CD14-positive monocyte (primary cell): ENCODE results near the gene NPLOC4. TPM values are rescaled to one million over a fixed set of nuclear protein-coding genes. Genes with fewer than 3 reads are reported as not detected.

ENCODE experiments used
- DNase-seq, 3 donors: peaks; one replicate each; pipeline ENCODE4 v3.0.0-alpha.2; 2011 to 2022
- H2AFZ ChIP-seq: 2 replicates; pipeline ENCODE4 v1.6.0; 2012; ENCODE audit warnings: mild to moderate bottlenecking, low read depth, low read length, inconsistent platforms; ENCODE audit not compliant: insufficient read depth, poor library complexity, severe bottlenecking
- H3K27ac ChIP-seq, 2 donors: 1 replicate in 1 of 2; 2 replicates in 1 of 2; pipeline ENCODE4 v1.5.1; 2012 to 2013; ENCODE audit warnings: low read length in 2 of 2, control low read depth in 1 of 2, inconsistent platforms in 1 of 2, low read depth in 1 of 2, mild to moderate bottlenecking in 1 of 2
- H3K27me3 ChIP-seq, 2 donors: one replicate each; pipeline versions ENCODE4 v1.6.0 to v1.6.1; 2011 to 2013; ENCODE audit warnings: low read length in 2 of 2; ENCODE audit not compliant: control insufficient read depth in 2 of 2, insufficient read depth in 2 of 2
- H3K36me3 ChIP-seq, 2 donors: replicated peaks in 1 of 2; 1 replicate in 1 of 2; 2 replicates in 1 of 2; pipeline versions ENCODE4 v1.5.1 to v1.6.1; 2012 to 2013; ENCODE audit warnings: low read length in 2 of 2, control low read depth in 1 of 2, inconsistent platforms in 1 of 2, mild to moderate bottlenecking in 1 of 2; ENCODE audit not compliant: insufficient read depth in 2 of 2, control insufficient read depth in 1 of 2
- H3K4me1 ChIP-seq, 2 donors: 1 replicate in 1 of 2; 2 replicates in 1 of 2; pipeline versions ENCODE4 v1.5.1 to v1.6.1; 2012 to 2013; ENCODE audit warnings: low read length in 2 of 2, control low read depth in 1 of 2, inconsistent platforms in 1 of 2, mild to moderate bottlenecking in 1 of 2, moderate library complexity in 1 of 2; ENCODE audit not compliant: insufficient read depth in 2 of 2, control insufficient read depth in 1 of 2
- H3K4me2 ChIP-seq: replicated peaks from 2 replicates; pipeline ENCODE3; 2012; ENCODE audit warnings: low read length, moderate library complexity, mild to moderate bottlenecking; ENCODE audit not compliant: poor library complexity, severe bottlenecking; ENCODE audit errors: extremely low read depth
- H3K4me3 ChIP-seq, 3 experiments: fragments of 200-600 bp in 1 of 3; sonication (generic) in 1 of 3; replicated peaks in 1 of 3; 1 replicate in 2 of 3; 2 replicates in 1 of 3; pipeline ENCODE4 v1.5.1; 2011 to 2013; ENCODE audit warnings: low read length in 3 of 3, mild to moderate bottlenecking in 3 of 3, control low read depth in 2 of 3, low read depth in 2 of 3, inconsistent platforms in 1 of 3, moderate library complexity in 1 of 3
- H3K79me2 ChIP-seq: 2 replicates; pipeline ENCODE4 v1.6.0; 2012; ENCODE audit warnings: mild to moderate bottlenecking, control low read depth, inconsistent platforms, low read length, moderate library complexity; ENCODE audit not compliant: insufficient read depth
- H3K9ac ChIP-seq: 2 replicates; pipeline ENCODE4 v1.6.0; 2017; ENCODE audit warnings: low read length, mild to moderate bottlenecking; ENCODE audit not compliant: insufficient read depth, poor library complexity, severe bottlenecking
- H3K9me3 ChIP-seq, 2 donors: replicated peaks in 1 of 2; 1 replicate in 1 of 2; 2 replicates in 1 of 2; pipeline versions ENCODE4 v1.5.1 to v1.6.1; 2012 to 2013; ENCODE audit warnings: low read length in 2 of 2, control low read depth in 1 of 2; ENCODE audit not compliant: control insufficient read depth in 1 of 2, insufficient read depth in 1 of 2
- H4K20me1 ChIP-seq: 2 replicates; pipeline ENCODE4 v1.6.0; 2012; ENCODE audit warnings: mild to moderate bottlenecking, low read length, control low read depth, moderate library complexity; ENCODE audit not compliant: insufficient read depth
- H3K27ac Mint-ChIP-seq, 7 donors: one replicate each; pipeline ENCODE4 v1.8.0; 2020; ENCODE audit warnings: mild to moderate bottlenecking in 7 of 7, mixed read lengths in 7 of 7, moderate library complexity in 6 of 7, inconsistent platforms in 2 of 7
- H3K27me3 Mint-ChIP-seq, 3 donors: one replicate each; pipeline ENCODE4 v1.8.0; 2021 to 2022; ENCODE audit warnings: low read depth in 3 of 3, mild to moderate bottlenecking in 3 of 3, mixed read lengths in 3 of 3, moderate library complexity in 3 of 3, inconsistent platforms in 1 of 3
- H3K36me3 Mint-ChIP-seq, 2 donors: one replicate each; pipeline ENCODE4 v1.8.0; 2020; ENCODE audit warnings: mixed read lengths in 2 of 2, inconsistent platforms in 1 of 2, mild to moderate bottlenecking in 1 of 2
- H3K4me1 Mint-ChIP-seq: one replicate; pipeline ENCODE4 v1.8.0; 2020; ENCODE audit warnings: mild to moderate bottlenecking, mixed read lengths
- H3K4me3 Mint-ChIP-seq, 2 donors: one replicate each; pipeline ENCODE4 v1.8.0; 2020; ENCODE audit warnings: mild to moderate bottlenecking in 2 of 2, mixed read lengths in 2 of 2, moderate library complexity in 1 of 2
- H3K9me3 Mint-ChIP-seq, 7 donors: one replicate each; pipeline ENCODE4 v1.8.0; 2020 to 2022; ENCODE audit warnings: mixed read lengths in 7 of 7, mild to moderate bottlenecking in 6 of 7, moderate library complexity in 6 of 7, inconsistent platforms in 2 of 7
- WGBS: methylation state at CpG from one replicate; pipeline ENCODE4 v1.1.5; 2013; ENCODE audit warnings: missing lambda C conversion rate; ENCODE audit not compliant: insufficient coverage; 5-methylcytosine and 5-hydroxymethylcytosine counted together
- intact Hi-C, 2 donors: fragments of 100-400 bp; cut with micrococcal nuclease; formaldehyde crosslinking; loops; one replicate each; pipeline versions ENCODE4 v1.15.0 to v1.15.1; 2023
- polyA plus RNA-seq, 3 donors: library from polyadenylated mRNA; depleted of rRNA in 1 of 3; unstranded in 2 of 3; stranded (reverse) in 1 of 3; fragments of 300-500 nt in 2 of 3; fragments of >200 nt in 1 of 3; fragmentation: Illumina TruSeq in 2 of 3; gene quantifications; 1 replicate in 2 of 3; 2 replicates in 1 of 3; pipeline ENCODE4 v1.2.3, GENCODE V29; 2012 to 2021
- TF ChIP-seq, protein P1 (sequence below): fragments of 200-600 bp; IDR thresholded peaks from one replicate; pipeline ENCODE4 v1.8.0; 2022; ENCODE audit warnings: antibody characterized with exemption, mild to moderate bottlenecking

Gene NPLOC4
- polyA plus RNA-seq, 3 donors, result 92.1 to 112 (median 106) TPM

DNA sequence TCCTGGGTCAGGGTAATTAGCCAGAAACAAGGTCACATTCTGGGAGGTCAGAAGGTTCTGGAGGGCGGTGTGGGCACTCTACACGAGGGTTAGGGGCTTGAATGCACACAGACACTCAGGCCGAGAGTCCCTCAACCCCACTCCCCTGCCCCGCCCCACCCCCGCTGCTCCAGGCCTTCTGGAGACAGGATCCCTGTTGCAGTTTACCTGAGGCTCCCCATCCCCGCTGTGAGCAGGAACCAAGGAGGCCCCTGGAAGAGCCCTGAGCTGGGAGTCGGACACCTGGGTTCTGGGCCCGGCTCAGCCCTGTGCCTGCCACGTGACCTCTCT is 119.9 kb downstream of the NPLOC4 start:
- Histone ChIP-seq H3K4me3 (no peak overlapping the region), H4K20me1 (peaks cover 16% of the 10 kb centered on the region), H3K9ac (no peak overlapping the region), H3K4me2 (no peak overlapping the region), H3K9me3 (no peaks in the 10 kb centered on the region), H2AFZ (no peak overlapping the region), H3K27ac (no peak overlapping the region), H3K27me3 (peaks cover 0 to 13% of the 10 kb centered on the region in 2 donors), H3K4me1 (peaks cover 58 to 72% of the 10 kb centered on the region in 2 donors), H3K36me3 (no peaks in the 10 kb centered on the region), H3K79me2 (peaks cover 56% of the 10 kb centered on the region)
- intact Hi-C loops, result no loop called here
- H3K4me3 Mint-ChIP-seq, result peak overlapping the region in 1 of 2 donors; percentile 4
- WGBS, result 98% methylated on average over 7 of the region's 9 CpGs
- H3K36me3 Mint-ChIP-seq, result peaks cover 4 to 7% of the 10 kb centered on the region in 2 donors
- peaks cover 11 to 21% (median 14%) of the 10 kb centered on the region in 3 donors for H3K27me3 Mint-ChIP-seq
- H3K27ac Mint-ChIP-seq, result peak overlapping the region in 1 of 7 donors; percentile 92
- H3K4me1 Mint-ChIP-seq, result peaks cover 38% of the 10 kb centered on the region
- TF ChIP-seq, protein P1, sequence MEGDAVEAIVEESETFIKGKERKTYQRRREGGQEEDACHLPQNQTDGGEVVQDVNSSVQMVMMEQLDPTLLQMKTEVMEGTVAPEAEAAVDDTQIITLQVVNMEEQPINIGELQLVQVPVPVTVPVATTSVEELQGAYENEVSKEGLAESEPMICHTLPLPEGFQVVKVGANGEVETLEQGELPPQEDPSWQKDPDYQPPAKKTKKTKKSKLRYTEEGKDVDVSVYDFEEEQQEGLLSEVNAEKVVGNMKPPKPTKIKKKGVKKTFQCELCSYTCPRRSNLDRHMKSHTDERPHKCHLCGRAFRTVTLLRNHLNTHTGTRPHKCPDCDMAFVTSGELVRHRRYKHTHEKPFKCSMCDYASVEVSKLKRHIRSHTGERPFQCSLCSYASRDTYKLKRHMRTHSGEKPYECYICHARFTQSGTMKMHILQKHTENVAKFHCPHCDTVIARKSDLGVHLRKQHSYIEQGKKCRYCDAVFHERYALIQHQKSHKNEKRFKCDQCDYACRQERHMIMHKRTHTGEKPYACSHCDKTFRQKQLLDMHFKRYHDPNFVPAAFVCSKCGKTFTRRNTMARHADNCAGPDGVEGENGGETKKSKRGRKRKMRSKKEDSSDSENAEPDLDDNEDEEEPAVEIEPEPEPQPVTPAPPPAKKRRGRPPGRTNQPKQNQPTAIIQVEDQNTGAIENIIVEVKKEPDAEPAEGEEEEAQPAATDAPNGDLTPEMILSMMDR, result no peak
- peaks cover 0 to under 1% (median 0%) of the 10 kb centered on the region in 7 donors for H3K9me3 Mint-ChIP-seq
- no peak for DNase-seq

GRCh38 chr17:81516439-81516838 is 120.5 kb downstream of the NPLOC4 start:
- no peaks in the 10 kb centered on the region for H3K9me3 ChIP-seq
- H4K20me1 ChIP-seq, result peaks cover 21% of the 10 kb centered on the region
- peaks cover 0 to 13% of the 10 kb centered on the region in 2 donors for H3K27me3 ChIP-seq
- 92% methylated on average over 4 of the region's 4 CpGs for WGBS
- H3K36me3 ChIP-seq, result peaks cover 1 to 5% of the 10 kb centered on the region in 2 donors
- DNase-seq, result no peak
- H3K9me3 Mint-ChIP-seq, result peaks cover 0 to 2% (median 0%) of the 10 kb centered on the region in 7 donors
- H3K4me2 ChIP-seq, result peak overlapping the region; percentile 91
- peak overlapping the region; percentile 25 to 41 for H3K27ac ChIP-seq
- H3K27me3 Mint-ChIP-seq, result peaks cover 11 to 19% (median 14%) of the 10 kb centered on the region in 3 donors
- peaks cover 62% of the 10 kb centered on the region for H3K79me2 ChIP-seq
- peaks cover 9 to 12% of the 10 kb centered on the region in 2 donors for H3K36me3 Mint-ChIP-seq
- H3K4me1 ChIP-seq, result peaks cover 59 to 77% of the 10 kb centered on the region in 2 donors
- no peak overlapping the region for H3K4me3 Mint-ChIP-seq
- TF ChIP-seq, protein P1, result no peak
- no peak overlapping the region for H3K9ac ChIP-seq
- no peak overlapping the region for H2AFZ ChIP-seq
- H3K4me1 Mint-ChIP-seq, result peaks cover 44% of the 10 kb centered on the region
- H3K4me3 ChIP-seq, result no peak overlapping the region
- H3K27ac Mint-ChIP-seq, result peak overlapping the region in 5 of 7 donors; percentile 22 to 92 (median 60)
- intact Hi-C loops, result no loop called here
